GM12865 (cell line): Measurements from ENCODE around the gene SERGEF.

Experiments
- DNase-seq: peaks from one replicate; pipeline ENCODE4 v3.0.0; 2010; ENCODE audit warnings: low read depth
- H3K4me3 ChIP-seq: 2 replicates; pipeline ENCODE4 v1.5.1; 2011; ENCODE audit warnings: mild to moderate bottlenecking, low read depth, low read length, control low read depth
- CTCF ChIP-seq: IDR thresholded peaks from 2 replicates; pipeline ENCODE4 v1.5.1; 2011; ENCODE audit warnings: low read length, control low read depth, low read depth, inconsistent platforms; ENCODE audit not compliant: insufficient read depth; ENCODE audit errors: missing control alignments

The SERGEF gene

DNA sequence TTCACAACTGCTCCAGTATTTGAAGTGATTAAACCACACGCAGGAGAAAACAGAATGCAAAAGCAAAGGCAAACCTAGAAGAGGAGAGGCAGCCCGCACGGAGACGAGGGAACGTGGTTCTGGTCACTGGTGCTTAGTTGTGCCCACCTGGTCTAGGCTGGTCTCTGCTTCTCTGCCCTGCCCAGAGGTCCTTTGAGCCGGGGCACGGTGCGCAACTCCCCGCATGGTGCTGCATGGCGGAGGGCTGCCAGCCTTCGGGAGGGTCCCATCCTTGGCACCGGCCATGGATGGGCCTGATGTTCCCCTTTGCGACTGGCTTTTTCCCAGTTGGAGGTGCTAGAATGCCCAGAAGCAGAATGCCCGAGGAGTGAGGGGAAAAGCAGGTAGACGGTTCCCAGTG is 232.2 kb downstream of the SERGEF start:
- TF ChIP-seq CTCF = no peak
- no peak overlapping the region for H3K4me3 ChIP-seq

GRCh38 chr11:17779861-17780594 is 232.8 kb downstream of the SERGEF start:
- no peak for DNase-seq
- no peak overlapping the region for H3K4me3 ChIP-seq
- TF ChIP-seq CTCF = no peak

More for the DNA sequence above, 232.2 kb downstream of the SERGEF start:
- no peak for DNase-seq

DNA sequence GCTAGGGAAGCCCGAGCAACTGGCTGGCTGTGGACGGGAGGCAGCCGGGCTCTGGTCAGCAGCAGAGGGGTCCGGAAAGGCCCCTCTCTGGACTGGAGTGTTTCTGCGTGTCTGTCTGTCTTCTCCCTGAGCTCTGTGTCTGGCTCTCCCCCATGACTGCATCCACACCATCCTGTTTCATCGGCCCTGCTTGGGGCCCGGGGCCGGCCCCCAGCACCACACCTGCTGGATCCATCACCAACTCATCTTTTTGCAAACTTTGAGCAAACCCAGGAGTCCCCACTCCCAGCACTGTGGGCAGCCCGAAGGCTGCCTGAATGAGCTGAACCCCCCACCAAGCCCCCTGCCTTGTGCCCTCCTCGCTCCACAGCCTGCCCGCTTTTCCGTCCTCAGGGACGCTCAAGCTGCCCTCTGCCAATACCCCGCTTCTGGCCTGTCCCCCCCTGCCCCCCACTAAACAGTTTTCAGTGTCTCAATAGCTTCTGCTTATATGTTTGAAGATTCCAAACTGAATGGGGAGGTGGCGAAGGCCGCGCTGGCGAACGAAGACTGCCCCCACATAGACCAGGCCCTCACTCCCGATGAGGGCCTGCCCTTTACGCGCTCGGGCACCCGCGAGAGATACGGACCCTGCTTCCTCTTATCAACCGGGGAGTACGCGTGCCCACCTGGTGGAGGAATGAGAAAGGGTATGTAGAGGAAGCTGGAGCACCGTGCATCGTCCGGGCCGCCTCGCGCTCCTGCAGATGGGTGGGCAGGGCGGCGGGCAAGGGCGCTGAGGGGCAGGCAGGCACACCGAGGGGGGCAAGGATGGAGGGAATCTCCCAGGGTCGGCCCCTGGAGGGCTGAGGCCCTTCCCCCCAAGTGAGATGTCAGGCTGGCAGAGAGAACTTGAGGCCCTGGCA is 233.6 kb downstream of the SERGEF start:
- TF ChIP-seq CTCF = no peak
- H3K4me3 ChIP-seq = no peak overlapping the region
- DNase-seq = no peak

GRCh38 chr11:17778352-17778751 is 234.5 kb downstream of the SERGEF start:
- DNase-seq = no peak
- TF ChIP-seq CTCF = no peak

GRCh38 chr11:17777738-17778091 is 235.1 kb downstream of the SERGEF start:
- DNase-seq = no peak
- no peak overlapping the region for H3K4me3 ChIP-seq
- TF ChIP-seq CTCF = no peak

More at GRCh38 chr11:17778352-17778751, 234.5 kb downstream of the SERGEF start:
- no peak overlapping the region for H3K4me3 ChIP-seq

DNA sequence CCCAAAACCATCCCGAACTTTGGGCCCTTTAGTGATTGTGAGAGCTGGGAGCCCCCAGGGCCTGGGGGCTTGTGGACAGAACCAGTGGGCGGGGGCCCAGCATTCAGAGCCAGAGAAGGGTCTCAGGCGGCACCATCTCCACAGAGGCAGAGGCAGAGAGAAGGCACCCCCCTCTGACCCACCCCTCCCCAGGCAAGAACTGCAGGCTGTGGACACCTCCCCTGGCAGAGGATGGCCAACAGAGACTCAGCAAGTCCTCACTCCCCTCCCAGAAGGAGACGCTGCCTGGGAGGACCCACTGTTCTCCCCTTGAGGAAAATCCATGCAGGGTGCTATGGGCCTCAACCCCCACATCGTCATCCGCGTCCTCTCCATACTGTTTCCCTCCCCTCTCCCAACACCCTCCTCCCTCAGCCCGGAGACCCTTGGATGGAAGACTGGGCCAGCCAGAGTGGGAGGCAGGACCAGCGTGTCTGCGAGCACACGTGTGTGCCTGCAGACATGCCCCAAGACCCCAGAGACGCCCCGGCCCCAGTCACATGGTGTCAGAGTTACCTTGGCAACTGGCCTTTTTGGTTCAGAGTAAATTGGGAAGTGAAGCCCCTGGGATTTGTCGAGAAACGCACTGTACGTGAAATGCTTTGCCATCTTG is 235.6 kb downstream of the SERGEF start:
- no peak overlapping the region for H3K4me3 ChIP-seq
- no peak for DNase-seq
- TF ChIP-seq CTCF = no peak
